Measurements from ENCODE around the gene CAT.

Gene CAT

GRCh38 chr11:34468209-34468841 lies 29.6 kb downstream of the CAT start:
- no peak overlapping the region for H3K4me3 ChIP-seq (ENCODE audit: low read length)
- H3K36me3 ChIP-seq (ENCODE audit: control insufficient read depth, low read length): 0 out of 2 replicates have a peak, but pooled peaks cover 3% of the 10 kb centered on the region
- 0 out of 2 replicates have a peak, but pooled peaks cover 4% of the 10 kb centered on the region for H3K9me3 ChIP-seq (ENCODE audit: control insufficient read depth, insufficient read depth, low read length)
- no peaks in the 10 kb centered on the region for H3K27me3 ChIP-seq (ENCODE audit: control insufficient read depth, low read length)
- no peak overlapping the region for H3K27ac ChIP-seq (ENCODE audit: low read depth, low read length)
- H4K20me1 ChIP-seq (ENCODE audit: control insufficient read depth, insufficient read depth, low read depth, low read length): no peaks in the 10 kb centered on the region
- no peaks in the 10 kb centered on the region for H3K9me2 ChIP-seq (replicated peaks; ENCODE audit: control insufficient read depth, low read length)
- H3K4me2 ChIP-seq (ENCODE audit: low read length): no peak overlapping the region
- no peaks in the 10 kb centered on the region for H3K79me2 ChIP-seq (ENCODE audit: control insufficient read depth, low read length)
- H3F3A ChIP-seq (ENCODE audit: control insufficient read depth, insufficient read depth): no peaks in the 10 kb centered on the region
- TF ChIP-seq EZH2phosphoT487 (IDR thresholded peaks at IDR 0.05; ENCODE audit: borderline replicate concordance, low read length) (no peak), CTCF (IDR thresholded peaks at IDR 0.05; ENCODE audit: low read depth, low read length, poor library complexity, severe bottlenecking) (peak; percentile 77)
- H3K4me1 ChIP-seq (ENCODE audit: control insufficient read depth, low read length): no peaks in the 10 kb centered on the region

- H3K4me3 ChIP-seq (ENCODE audit: low read length): no peak overlapping the region
- 0 out of 2 replicates have a peak, but pooled peaks cover under 1% of the 10 kb centered on the region for H3K36me3 ChIP-seq (ENCODE audit: control insufficient read depth, low read length)
- H3K4me1 ChIP-seq (ENCODE audit: control insufficient read depth, low read length): no peaks in the 10 kb centered on the region
- no peak overlapping the region for H3K27ac ChIP-seq (ENCODE audit: low read depth, low read length)
- no peaks in the 10 kb centered on the region for H3K9me3 ChIP-seq (ENCODE audit: control insufficient read depth, insufficient read depth, low read length)
- no peaks in the 10 kb centered on the region for H4K20me1 ChIP-seq (ENCODE audit: control insufficient read depth, insufficient read depth, low read depth, low read length)
- no peaks in the 10 kb centered on the region for H3K9me2 ChIP-seq (replicated peaks; ENCODE audit: control insufficient read depth, low read length)
- TF ChIP-seq CTCF (IDR thresholded peaks at IDR 0.05; ENCODE audit: low read depth, low read length, poor library complexity, severe bottlenecking) (no peak), EZH2phosphoT487 (IDR thresholded peaks at IDR 0.05; ENCODE audit: borderline replicate concordance, low read length) (no peak)
- no peaks in the 10 kb centered on the region for H3K79me2 ChIP-seq (ENCODE audit: control insufficient read depth, low read length)
- H3K4me2 ChIP-seq (ENCODE audit: low read length): no peak overlapping the region
- H3K27me3 ChIP-seq (ENCODE audit: control insufficient read depth, low read length): peaks cover 4% of the 10 kb centered on the region; the same call in 1 of the 2 replicates
- H3F3A ChIP-seq (ENCODE audit: control insufficient read depth, insufficient read depth): no peaks in the 10 kb centered on the region
Observed at GRCh38 chr11:34473603-34474169, 35.0 kb downstream of the CAT start.

- H3K36me3 ChIP-seq (ENCODE audit: control insufficient read depth, low read length): no peaks in the 10 kb centered on the region
Observed at GRCh38 chr11:34475656-34476055, 36.9 kb downstream of the CAT start.

More at GRCh38 chr11:34475656-34476055, 36.9 kb downstream of the CAT start:
- H3K27me3 ChIP-seq (ENCODE audit: control insufficient read depth, low read length): peaks cover 8% of the 10 kb centered on the region; the same call in 1 of the 2 replicates
- no peaks in the 10 kb centered on the region for H3K9me3 ChIP-seq (ENCODE audit: control insufficient read depth, insufficient read depth, low read length)
- H3K4me3 ChIP-seq (ENCODE audit: low read length): no peak overlapping the region
- TF ChIP-seq CTCF (IDR thresholded peaks at IDR 0.05; ENCODE audit: low read depth, low read length, poor library complexity, severe bottlenecking): no peak
- TF ChIP-seq EZH2phosphoT487 (IDR thresholded peaks at IDR 0.05; ENCODE audit: borderline replicate concordance, low read length): no peak
- no peaks in the 10 kb centered on the region for H4K20me1 ChIP-seq (ENCODE audit: control insufficient read depth, insufficient read depth, low read depth, low read length)
- no peaks in the 10 kb centered on the region for H3K79me2 ChIP-seq (ENCODE audit: control insufficient read depth, low read length)
- H3K27ac ChIP-seq (ENCODE audit: low read depth, low read length): no peak overlapping the region
- no peaks in the 10 kb centered on the region for H3K4me1 ChIP-seq (ENCODE audit: control insufficient read depth, low read length)
- H3K9me2 ChIP-seq (replicated peaks; ENCODE audit: control insufficient read depth, low read length): no peaks in the 10 kb centered on the region
- H3K4me2 ChIP-seq (ENCODE audit: low read length): no peak overlapping the region
- no peaks in the 10 kb centered on the region for H3F3A ChIP-seq (ENCODE audit: control insufficient read depth, insufficient read depth)
